Ecto neural progenitor cell (in vitro differentiated cells): ENCODE results near the gene UBA7.

Experiments used
- DNase-seq: peaks from one replicate; pipeline ENCODE4 v3.0.0-alpha.2; 2018; ENCODE audit warnings: low spot score

UBA7 gene

GRCh38 chr3:49804141-49805041 is 9.4 kb downstream of the UBA7 start:
- peak; percentile 48 for DNase-seq

- DNase-seq: no peak
Measured at GRCh38 chr3:49803465-49804140, 10.2 kb downstream of the UBA7 start.

GRCh38 chr3:49802719-49803464 is 10.9 kb downstream of the UBA7 start, which contains the start of gene INKA1:
Gene INKA1, plus strand, starts transcription at chr3:49803261. Its CDS starts 132 bp downstream, at chr3:49803393.
- DNase-seq: peak; percentile 92

GRCh38 chr3:49801160-49801559 is 12.6 kb downstream of the UBA7 start:
- no peak for DNase-seq

GRCh38 chr3:49799761-49800160 is 14.0 kb downstream of the UBA7 start, which contains the start of gene CDHR4:
Gene CDHR4, minus strand, starts transcription at chr3:49799873. Its CDS starts 61 bp downstream, at chr3:49799812.
- no peak for DNase-seq

GRCh38 chr3:49799105-49799504 is 14.6 kb downstream of the UBA7 start:
- DNase-seq: no peak

GRCh38 chr3:49794926-49795905 is 18.5 kb downstream of the UBA7 start:
- peak; percentile 58 for DNase-seq

- DNase-seq: no peak
Measured at GRCh38 chr3:49794431-49794830, 19.3 kb downstream of the UBA7 start.

GRCh38 chr3:49793486-49794085 is 20.2 kb downstream of the UBA7 start:
- no peak for DNase-seq

- no peak for DNase-seq
Measured at GRCh38 chr3:49792371-49793150, 21.2 kb downstream of the UBA7 start.

GRCh38 chr3:49791571-49791970 is 22.2 kb downstream of the UBA7 start:
- no peak for DNase-seq

- DNase-seq: no peak
Measured at GRCh38 chr3:49790626-49791411, 22.9 kb downstream of the UBA7 start.

GRCh38 chr3:49788056-49788455 is 25.7 kb downstream of the UBA7 start:
- DNase-seq: peak; percentile 44

GRCh38 chr3:49787536-49787935 is 26.2 kb downstream of the UBA7 start:
- no peak for DNase-seq

- DNase-seq: no peak
Measured at GRCh38 chr3:49787182-49787464, 26.6 kb downstream of the UBA7 start.

- peak; percentile 100 for DNase-seq
Measured at GRCh38 chr3:49786357-49787181, 27.2 kb downstream of the UBA7 start, which contains the start of gene IP6K1. Gene IP6K1, minus strand, starts transcription at chr3:49786542. Its CDS starts 38,502 bp downstream, at chr3:49748040.

GRCh38 chr3:49785565-49786356 is 28.0 kb downstream of the UBA7 start:
- peak; percentile 58 for DNase-seq
